Fibroblast of the conjunctiva (primary cell): ENCODE data around the gene ADAM33.

Experiments
- DNase-seq: peaks from one replicate; pipeline ENCODE4 v3.0.0-alpha.2; 2010; ENCODE audit warnings: low read depth

ADAM33 gene

GRCh38 chr20:3710011-3710466 is 28.2 kb upstream of the ADAM33 start:
- no peak for DNase-seq

- no peak for DNase-seq
Measured at GRCh38 chr20:3707508-3707899, 25.7 kb upstream of the ADAM33 start.

- DNase-seq: no peak
Measured at GRCh38 chr20:3706774-3707507, 25.1 kb upstream of the ADAM33 start.

GRCh38 chr20:3705970-3706739 is 24.3 kb upstream of the ADAM33 start:
- no peak for DNase-seq

- DNase-seq: no peak
Measured at GRCh38 chr20:3705491-3705969, 23.7 kb upstream of the ADAM33 start.

- no peak for DNase-seq
Measured at GRCh38 chr20:3704087-3704486, 22.3 kb upstream of the ADAM33 start.

- DNase-seq: no peak
Measured at GRCh38 chr20:3702611-3703391, 21.0 kb upstream of the ADAM33 start.

- no peak for DNase-seq
Measured at GRCh38 chr20:3701061-3701998, 19.5 kb upstream of the ADAM33 start.

- no peak for DNase-seq
Measured at GRCh38 chr20:3699037-3699436, 17.2 kb upstream of the ADAM33 start.

- no peak for DNase-seq
Measured at GRCh38 chr20:3698591-3699001, 16.8 kb upstream of the ADAM33 start.

- DNase-seq: no peak
Measured at GRCh38 chr20:3697588-3698305, 15.9 kb upstream of the ADAM33 start.

- no peak for DNase-seq
Measured at GRCh38 chr20:3696745-3697587, 15.2 kb upstream of the ADAM33 start.

- DNase-seq: no peak
Measured at GRCh38 chr20:3696200-3696599, 14.4 kb upstream of the ADAM33 start.

GRCh38 chr20:3694864-3695263 is 13.1 kb upstream of the ADAM33 start:
- no peak for DNase-seq

- no peak for DNase-seq
Measured at GRCh38 chr20:3693376-3693775, 11.6 kb upstream of the ADAM33 start.

- no peak for DNase-seq
Measured at GRCh38 chr20:3692706-3693294, 11.0 kb upstream of the ADAM33 start.

GRCh38 chr20:3691897-3692296 is 10.1 kb upstream of the ADAM33 start:
- DNase-seq: no peak

GRCh38 chr20:3691306-3691705 is 9.5 kb upstream of the ADAM33 start:
- no peak for DNase-seq

GRCh38 chr20:3690413-3690812 is 8.6 kb upstream of the ADAM33 start:
- no peak for DNase-seq
